Testis (tissue), 2 donors: ENCODE measurements around the gene DNAJC7.

Source experiments
- POLR2A ChIP-seq: fragments of 450-650 bp; IDR thresholded peaks from one replicate; pipeline ENCODE4 v1.6.1; 2017; ENCODE audit warnings: antibody characterized with exemption, mild to moderate bottlenecking, moderate library complexity
- TF ChIP-seq, protein P1 (sequence below), 3 experiments: fragments of 450-650 bp in 2 of 3; fragments of 200-600 bp in 1 of 3; sonication (generic) in 1 of 3; IDR thresholded peaks; one replicate each; pipeline ENCODE4 v1.5.1; 2016 to 2019; ENCODE audit warnings: antibody characterized with exemption in 3 of 3, mild to moderate bottlenecking in 2 of 3, moderate library complexity in 1 of 3

DNA sequence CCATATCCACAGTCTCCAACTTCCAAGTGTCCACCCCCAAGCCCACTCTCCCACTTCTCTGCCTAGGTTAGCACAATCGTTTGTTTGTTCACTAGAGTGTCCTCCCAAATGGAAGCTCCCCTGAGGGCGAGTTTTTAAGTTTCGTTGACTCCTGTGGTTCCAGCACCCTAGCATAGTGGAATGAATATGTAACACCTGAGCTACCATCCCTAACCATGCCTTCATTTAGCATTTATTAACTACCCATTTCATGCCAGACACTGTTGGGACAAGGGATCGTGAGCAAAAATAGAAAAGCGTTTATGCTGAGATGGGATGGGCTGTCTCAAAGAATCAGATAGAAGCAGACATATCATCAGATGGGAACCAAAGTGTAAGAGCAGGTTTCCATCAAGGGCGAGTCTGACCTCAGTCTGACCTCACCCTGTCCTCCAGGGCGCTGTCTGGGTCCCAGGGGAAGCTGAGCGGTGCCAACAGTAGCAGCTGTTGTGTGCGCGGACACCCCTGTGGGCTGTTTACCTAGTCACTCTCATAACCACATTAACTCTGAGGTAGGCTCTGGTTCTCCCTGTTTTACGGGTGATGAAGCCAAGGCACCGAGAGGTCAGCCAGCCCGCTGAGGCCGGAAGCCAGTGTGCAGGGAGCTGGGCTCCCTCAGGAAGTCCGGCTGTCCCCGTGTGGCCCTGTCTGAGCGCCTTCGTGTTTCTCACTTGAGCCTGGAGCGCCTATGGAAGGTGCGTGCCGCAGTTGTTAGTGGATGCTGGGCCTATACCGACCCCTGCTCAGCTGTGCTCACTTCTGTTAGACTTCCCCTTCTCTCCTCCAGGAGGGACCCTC, 44.5 kb downstream of the DNAJC7 start:
- TF ChIP-seq, protein P1, sequence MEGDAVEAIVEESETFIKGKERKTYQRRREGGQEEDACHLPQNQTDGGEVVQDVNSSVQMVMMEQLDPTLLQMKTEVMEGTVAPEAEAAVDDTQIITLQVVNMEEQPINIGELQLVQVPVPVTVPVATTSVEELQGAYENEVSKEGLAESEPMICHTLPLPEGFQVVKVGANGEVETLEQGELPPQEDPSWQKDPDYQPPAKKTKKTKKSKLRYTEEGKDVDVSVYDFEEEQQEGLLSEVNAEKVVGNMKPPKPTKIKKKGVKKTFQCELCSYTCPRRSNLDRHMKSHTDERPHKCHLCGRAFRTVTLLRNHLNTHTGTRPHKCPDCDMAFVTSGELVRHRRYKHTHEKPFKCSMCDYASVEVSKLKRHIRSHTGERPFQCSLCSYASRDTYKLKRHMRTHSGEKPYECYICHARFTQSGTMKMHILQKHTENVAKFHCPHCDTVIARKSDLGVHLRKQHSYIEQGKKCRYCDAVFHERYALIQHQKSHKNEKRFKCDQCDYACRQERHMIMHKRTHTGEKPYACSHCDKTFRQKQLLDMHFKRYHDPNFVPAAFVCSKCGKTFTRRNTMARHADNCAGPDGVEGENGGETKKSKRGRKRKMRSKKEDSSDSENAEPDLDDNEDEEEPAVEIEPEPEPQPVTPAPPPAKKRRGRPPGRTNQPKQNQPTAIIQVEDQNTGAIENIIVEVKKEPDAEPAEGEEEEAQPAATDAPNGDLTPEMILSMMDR (IDR thresholded peaks at IDR 0.05) = no peak
- no peak for TF ChIP-seq POLR2A
